Effector memory CD8-positive, alpha-beta T cell (primary cell): ENCODE data around the gene CTIF.

ENCODE experiments used
- ATAC-seq: fragments of 150-1000 bp; cut with Tn5 transposase; replicated peaks from 2 replicates; pipeline ENCODE4 v1.10.0; 2021; ENCODE audit warnings: mild to moderate bottlenecking, moderate library complexity
- DNase-seq, 3 experiments: peaks; one replicate each; pipeline ENCODE4 v3.0.0; 2021
- H3K27ac Mint-ChIP-seq, 2 donors: one replicate each; pipeline ENCODE4 v1.8.0; 2022; ENCODE audit warnings: mild to moderate bottlenecking in 2 of 2, mixed read lengths in 2 of 2, moderate library complexity in 2 of 2
- H3K27me3 Mint-ChIP-seq, 2 donors: one replicate each; pipeline ENCODE4 v1.8.0; 2022; ENCODE audit warnings: mixed read lengths in 2 of 2
- H3K36me3 Mint-ChIP-seq: one replicate; pipeline ENCODE4 v1.8.0; 2022; ENCODE audit warnings: mild to moderate bottlenecking, moderate library complexity, mixed read lengths; ENCODE audit not compliant: insufficient read depth
- H3K4me1 Mint-ChIP-seq, 2 donors: one replicate each; pipeline ENCODE4 v1.8.0; 2022; ENCODE audit warnings: low read depth in 2 of 2, mixed read lengths in 2 of 2
- H3K4me3 Mint-ChIP-seq, 2 donors: one replicate each; pipeline ENCODE4 v1.8.0; 2022; ENCODE audit warnings: mild to moderate bottlenecking in 2 of 2, mixed read lengths in 2 of 2, moderate library complexity in 2 of 2
- H3K9me3 Mint-ChIP-seq, 2 donors: one replicate each; pipeline ENCODE4 v1.8.0; 2022; ENCODE audit warnings: mixed read lengths in 2 of 2

The CTIF gene

DNA sequence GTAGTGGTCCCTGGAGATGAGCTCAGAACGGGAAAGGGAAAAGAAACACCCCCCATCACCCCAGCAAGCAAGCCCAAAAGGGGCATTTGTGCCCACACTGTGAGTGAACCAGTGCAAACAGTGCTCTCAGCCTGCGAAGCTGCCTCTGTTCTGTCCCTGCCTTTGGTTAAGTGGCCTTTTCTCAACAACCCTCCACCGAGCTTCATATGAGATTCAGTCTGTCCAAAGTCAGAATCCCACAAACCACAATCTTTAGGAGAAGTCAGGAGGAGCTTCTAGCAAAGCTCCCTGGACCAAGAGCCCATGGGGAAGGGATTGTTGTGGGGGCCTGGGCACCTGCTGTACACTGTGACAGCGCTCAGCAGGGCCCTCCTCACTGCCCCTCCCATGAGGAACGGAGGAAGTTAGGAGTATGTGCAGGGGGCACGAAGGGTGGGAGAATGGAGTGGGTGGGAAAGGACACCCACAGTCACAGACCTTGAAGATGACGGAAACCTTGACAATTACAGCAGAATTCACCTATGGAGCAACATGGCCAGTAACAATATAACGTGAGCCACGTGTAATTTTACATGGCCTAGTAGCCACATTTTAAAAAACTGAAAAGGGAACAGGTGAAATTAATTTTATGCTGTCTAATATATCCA is 292.4 kb downstream of the CTIF start:
- DNase-seq (no peak), ATAC-seq (no peak)
- Mint-ChIP-seq H3K36me3 (peaks cover 42% of the 10 kb centered on the region), H3K4me1 (peaks cover 74 to 79% of the 10 kb centered on the region in 2 donors), H3K4me3 (peak overlapping the region; percentile 88 to 95), H3K27ac (peak overlapping the region; percentile 95 to 100), H3K27me3 (no peaks in the 10 kb centered on the region), H3K9me3 (no peaks in the 10 kb centered on the region)

DNA sequence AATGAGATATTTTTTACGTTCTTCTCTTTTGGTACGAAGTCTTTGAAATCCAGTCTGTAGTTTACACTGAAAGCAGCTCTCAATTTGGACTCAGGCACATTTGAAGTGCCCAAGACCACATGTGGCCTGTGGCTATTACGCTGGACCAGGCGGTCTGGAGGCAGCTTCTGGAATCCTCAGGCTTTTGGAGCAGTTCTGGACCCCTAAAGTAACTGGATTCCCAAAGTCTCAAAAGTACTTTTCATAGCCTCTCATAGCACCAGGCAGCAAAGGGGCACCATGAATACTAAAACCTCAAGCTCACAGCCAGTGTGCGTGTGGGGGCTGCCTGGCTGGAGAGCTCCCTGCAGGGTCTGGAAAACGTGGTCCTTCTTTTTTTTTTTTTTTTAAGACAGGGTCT is 293.0 kb downstream of the CTIF start:
- ATAC-seq (no peak), DNase-seq (no peak)
- Mint-ChIP-seq H3K4me1 (peaks cover 74 to 78% of the 10 kb centered on the region in 2 donors), H3K27ac (peak overlapping the region; percentile 95 to 100), H3K4me3 (peak overlapping the region; percentile 88 to 95), H3K9me3 (no peaks in the 10 kb centered on the region), H3K27me3 (no peaks in the 10 kb centered on the region), H3K36me3 (peaks cover 40% of the 10 kb centered on the region)

GRCh38 chr18:48832938-48833700 is 294.3 kb downstream of the CTIF start:
- Mint-ChIP-seq H3K4me1 (peaks cover 80 to 81% of the 10 kb centered on the region in 2 donors), H3K36me3 (peaks cover 44% of the 10 kb centered on the region), H3K9me3 (no peaks in the 10 kb centered on the region), H3K27me3 (no peaks in the 10 kb centered on the region), H3K4me3 (peak overlapping the region; percentile 88 to 95), H3K27ac (peak overlapping the region; percentile 95 to 100)
- ATAC-seq (no peak), DNase-seq (no peak)

DNA sequence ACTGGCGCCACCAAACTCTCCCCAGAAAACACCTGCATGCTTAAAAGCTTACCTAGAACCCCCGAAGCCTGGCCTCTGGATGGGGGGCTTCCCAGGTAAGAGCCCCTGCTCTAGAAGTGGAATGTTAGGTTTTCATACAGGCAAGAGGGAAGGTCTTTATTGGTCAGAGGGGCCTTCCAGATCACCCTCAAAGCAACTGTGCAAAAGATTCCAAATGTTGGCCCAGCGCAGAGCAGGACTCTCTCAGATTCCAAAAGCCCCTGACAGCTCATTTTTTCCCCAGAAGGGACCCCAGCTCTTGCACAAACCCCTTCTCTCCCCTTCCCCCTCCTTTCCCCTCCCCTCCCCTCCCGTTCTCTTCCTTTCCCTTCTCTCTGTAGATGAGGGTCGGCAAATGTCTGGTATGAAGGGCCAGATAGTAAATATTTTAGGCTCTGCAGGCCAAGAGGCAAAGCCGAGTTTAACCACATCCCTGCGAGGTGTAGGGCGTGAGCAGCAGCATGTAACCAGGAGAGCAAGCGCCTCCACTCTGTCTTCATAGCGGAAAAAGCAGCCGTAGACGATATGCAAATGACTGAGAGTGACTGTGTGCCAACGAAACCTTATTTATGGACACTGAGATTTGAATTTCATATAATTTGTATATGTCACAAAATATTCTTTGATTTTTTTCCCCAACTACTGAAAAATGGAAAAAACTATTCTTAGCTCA is 295.0 kb downstream of the CTIF start:
- Mint-ChIP-seq H3K36me3 (peaks cover 44% of the 10 kb centered on the region), H3K27me3 (no peaks in the 10 kb centered on the region), H3K4me1 (peaks cover 85 to 88% of the 10 kb centered on the region in 2 donors), H3K4me3 (peak overlapping the region; percentile 88 to 95), H3K9me3 (no peaks in the 10 kb centered on the region), H3K27ac (peak overlapping the region; percentile 95 to 100)
- ATAC-seq (peak; percentile 78), DNase-seq (peak; percentile 62 to 67 (median 65))

- no peaks in the 10 kb centered on the region for H3K9me3 Mint-ChIP-seq
- ATAC-seq, result peak; percentile 75
- peaks cover 88 to 91% of the 10 kb centered on the region in 2 donors for H3K4me1 Mint-ChIP-seq
- peak overlapping the region; percentile 88 to 95 for H3K4me3 Mint-ChIP-seq
- no peaks in the 10 kb centered on the region for H3K27me3 Mint-ChIP-seq
- peaks cover 44% of the 10 kb centered on the region for H3K36me3 Mint-ChIP-seq
- H3K27ac Mint-ChIP-seq, result peak overlapping the region; percentile 95 to 100
- peak; percentile 67 to 71 (median 67) for DNase-seq
Measured at GRCh38 chr18:48834413-48835031, 295.7 kb downstream of the CTIF start.

DNA sequence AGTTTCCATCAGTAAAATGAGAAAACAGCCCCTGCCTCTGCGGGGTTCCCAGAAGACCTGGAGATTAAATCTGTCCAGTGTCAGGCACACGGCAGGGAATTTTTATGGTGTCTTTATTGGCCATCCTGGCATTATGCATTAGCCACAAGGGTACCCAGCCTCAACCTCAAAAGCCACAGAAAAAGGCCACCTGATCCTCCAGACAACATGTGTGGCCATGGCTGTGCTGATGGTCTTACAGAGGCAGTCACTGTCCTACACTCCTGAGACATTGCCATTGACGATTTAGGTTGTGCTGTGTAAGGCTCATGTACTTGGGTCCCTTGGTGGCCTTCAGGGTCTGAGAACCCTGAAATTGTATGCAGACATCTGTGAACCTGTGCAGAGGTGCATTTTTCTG is 296.3 kb downstream of the CTIF start:
- H3K36me3 Mint-ChIP-seq, result peaks cover 39% of the 10 kb centered on the region
- no peak for DNase-seq
- no peak for ATAC-seq
- H3K9me3 Mint-ChIP-seq, result no peaks in the 10 kb centered on the region
- peaks cover 88 to 92% of the 10 kb centered on the region in 2 donors for H3K4me1 Mint-ChIP-seq
- peak overlapping the region; percentile 95 to 100 for H3K27ac Mint-ChIP-seq
- no peaks in the 10 kb centered on the region for H3K27me3 Mint-ChIP-seq
- peak overlapping the region; percentile 88 to 95 for H3K4me3 Mint-ChIP-seq

DNA sequence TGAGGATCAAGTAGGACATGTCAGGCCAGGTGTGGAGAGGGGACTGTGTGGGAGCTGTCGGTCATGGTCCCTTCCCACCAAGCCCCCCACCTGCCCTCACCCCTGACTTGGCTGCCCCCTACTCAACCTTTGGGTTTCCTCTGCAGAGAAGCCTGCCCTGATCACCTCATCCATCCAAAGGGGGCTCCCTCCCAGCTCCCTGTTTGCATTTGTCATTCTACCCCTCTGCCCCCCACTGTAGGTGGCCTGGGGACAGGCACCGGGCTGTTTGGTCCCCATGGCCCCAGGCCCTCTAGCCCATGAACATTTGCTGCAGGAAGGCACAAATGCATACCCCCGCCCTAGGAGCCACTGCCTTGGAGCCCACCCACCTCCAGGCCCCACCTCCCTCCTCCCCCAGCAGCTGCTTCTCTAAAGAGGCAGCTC is 296.9 kb downstream of the CTIF start:
- Mint-ChIP-seq H3K27me3 (no peaks in the 10 kb centered on the region), H3K4me3 (peak overlapping the region; percentile 88 to 95), H3K4me1 (peaks cover 88 to 91% of the 10 kb centered on the region in 2 donors), H3K27ac (peak overlapping the region; percentile 95 to 100), H3K9me3 (no peaks in the 10 kb centered on the region), H3K36me3 (peaks cover 37% of the 10 kb centered on the region)
- ATAC-seq (no peak), DNase-seq (no peak)

DNA sequence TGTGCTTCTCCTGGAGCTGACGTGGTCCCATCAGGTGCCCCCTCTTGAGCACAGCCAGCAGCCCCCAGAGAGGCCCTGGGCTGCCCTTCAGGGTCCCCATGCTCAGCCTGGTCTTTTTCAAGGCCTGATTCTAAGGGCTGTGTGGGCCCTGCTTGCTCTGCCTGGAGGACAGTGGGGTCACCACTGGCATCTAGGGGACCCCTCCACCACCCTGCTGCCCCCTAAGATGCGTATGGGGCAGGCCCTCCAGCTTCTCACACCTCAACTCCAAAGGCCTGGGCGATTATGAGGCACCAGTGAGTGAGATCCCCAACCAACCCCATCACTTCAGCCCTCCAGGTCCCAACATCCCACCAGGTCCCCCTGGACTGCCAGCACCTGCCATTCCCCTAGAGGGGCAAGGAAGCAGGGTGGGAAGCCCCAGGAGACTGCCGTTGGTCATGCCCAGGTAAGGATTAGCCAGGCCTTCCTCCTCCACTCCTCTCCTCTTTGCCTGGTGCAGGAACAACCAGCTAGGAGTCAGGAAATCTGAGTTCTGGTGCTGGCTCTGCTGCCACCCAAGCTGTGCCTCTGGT is 297.5 kb downstream of the CTIF start:
- Mint-ChIP-seq H3K36me3 (peaks cover 37% of the 10 kb centered on the region), H3K9me3 (no peaks in the 10 kb centered on the region), H3K4me3 (peak overlapping the region; percentile 88 to 95), H3K27me3 (no peaks in the 10 kb centered on the region), H3K27ac (peak overlapping the region; percentile 95 to 100), H3K4me1 (peaks cover 85 to 88% of the 10 kb centered on the region in 2 donors)
- DNase-seq (no peak), ATAC-seq (no peak)

GRCh38 chr18:48836806-48837615 is 298.2 kb downstream of the CTIF start:
- DNase-seq (peak in 1 of 3 experiments; percentile 19), ATAC-seq (peak; percentile 11)
- Mint-ChIP-seq H3K9me3 (no peaks in the 10 kb centered on the region), H3K27me3 (no peaks in the 10 kb centered on the region), H3K4me3 (peak overlapping the region; percentile 88 to 95), H3K4me1 (peaks cover 87 to 89% of the 10 kb centered on the region in 2 donors), H3K36me3 (peaks cover 34% of the 10 kb centered on the region), H3K27ac (peak overlapping the region; percentile 95 to 100)

GRCh38 chr18:48837676-48838075 is 298.8 kb downstream of the CTIF start:
- Mint-ChIP-seq H3K27ac (peak overlapping the region; percentile 95 to 100), H3K36me3 (peaks cover 30% of the 10 kb centered on the region), H3K4me1 (peaks cover 88% of the 10 kb centered on the region in 2 donors), H3K4me3 (peak overlapping the region; percentile 87 to 88), H3K9me3 (no peaks in the 10 kb centered on the region), H3K27me3 (no peaks in the 10 kb centered on the region)
- no peak for DNase-seq
- ATAC-seq, result no peak

DNA sequence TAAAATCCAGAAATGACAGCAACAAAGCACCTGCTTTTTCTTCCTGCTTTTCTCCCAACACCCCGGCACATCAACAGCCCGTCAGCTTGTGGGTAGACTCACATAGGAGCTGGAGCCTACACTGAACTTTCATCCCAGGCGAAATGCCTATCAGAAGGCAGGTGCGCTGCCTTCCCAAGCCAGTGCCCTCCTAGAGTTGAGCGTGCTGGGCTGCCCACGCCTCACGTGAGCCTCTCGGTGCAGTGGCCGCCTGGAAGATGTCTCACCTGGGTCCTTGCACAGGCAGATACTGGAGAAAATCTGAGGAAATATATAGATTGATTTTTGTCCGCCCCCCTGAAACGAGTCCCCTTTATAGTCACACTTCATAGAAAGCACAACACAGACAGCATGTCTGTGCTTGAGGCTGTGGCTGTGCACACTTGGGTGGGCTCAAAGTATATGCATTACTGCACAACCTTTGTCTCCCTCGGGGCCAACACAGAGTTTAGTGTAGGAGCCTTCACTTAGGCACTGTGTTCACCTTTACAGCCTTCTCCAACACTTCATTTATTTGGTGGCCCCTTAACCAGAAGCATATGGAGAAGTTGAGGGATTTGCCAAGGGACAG is 299.4 kb downstream of the CTIF start:
- Mint-ChIP-seq H3K27me3 (no peaks in the 10 kb centered on the region), H3K36me3 (peaks cover 24% of the 10 kb centered on the region), H3K27ac (peak overlapping the region; percentile 95 to 100), H3K4me1 (peaks cover 84 to 86% of the 10 kb centered on the region in 2 donors), H3K9me3 (no peaks in the 10 kb centered on the region), H3K4me3 (peak overlapping the region; percentile 87 to 88)
- ATAC-seq (no peak), DNase-seq (no peak)
